ENCODE results near the gene SRP19. TPM values are rescaled to one million over a fixed set of nuclear protein-coding genes. Genes with fewer than 3 reads are reported as not detected.
"Not testable (repeated sequence)": the region's sequence is repeated elsewhere in the genome, so short reads cannot be mapped to it uniquely, and the experiment has no call there.

The SRP19 gene
- total RNA-seq, 2 experiments from 2014 or later = 45.6 to 47.0 TPM

- intact Hi-C loops (cut with micrococcal nuclease) = loop anchor here (10.0 kb wide), 1 partner anchor 82 kb away; no protein-coding TSS in a partner anchor
- no peak overlapping the region for H3K4me3 Mint-ChIP-seq
- no peak for TF ChIP-seq CTCF (IDR thresholded peaks at IDR 0.05)
- DNase-seq (no peak), ATAC-seq (no peak)
- H3K27me3 Mint-ChIP-seq = no peaks in the 10 kb centered on the region
- no peaks in the 10 kb centered on the region for H3K9me3 Mint-ChIP-seq
- H3K4me1 Mint-ChIP-seq (ENCODE audit: low read depth) = peaks cover 35% of the 10 kb centered on the region
- POLR2A ChIA-PET = interaction anchor here (0.8 to 1.5 kb wide), 2 partner anchors 30 to 38 kb away, joined by 3 read pairs; no protein-coding TSS in a partner anchor
- H3K36me3 Mint-ChIP-seq (ENCODE audit: low read depth) = peaks cover 41% of the 10 kb centered on the region
- H3K27ac Mint-ChIP-seq = no peak overlapping the region
- CTCF ChIA-PET = interaction anchor here (0.8 to 1.9 kb wide), 3 partner anchors 14 to 38 kb away, joined by 3 to 4 read pairs (median 4); no protein-coding TSS in a partner anchor
These were observed 22.1 kb downstream of the SRP19 start for GRCh38 chr5:112883192-112883591.

GRCh38 chr5:112885001-112885400 lies 23.9 kb downstream of the SRP19 start:
- TF ChIP-seq CTCF (IDR thresholded peaks at IDR 0.05) = no peak
- Mint-ChIP-seq H3K27me3 (no peaks in the 10 kb centered on the region), H3K9me3 (peaks cover 5% of the 10 kb centered on the region), H3K36me3 (ENCODE audit: low read depth) (peaks cover 44% of the 10 kb centered on the region), H3K4me3 (no peak overlapping the region), H3K4me1 (ENCODE audit: low read depth) (peaks cover 31% of the 10 kb centered on the region), H3K27ac (no peak overlapping the region)
- ATAC-seq (no peak), DNase-seq (no peak)
- intact Hi-C loops (cut with micrococcal nuclease) = loop anchor here (10.0 kb wide), 1 partner anchor 80 kb away; no protein-coding TSS in a partner anchor
- ChIA-PET CTCF (interaction anchor here (1.2 kb wide), 1 partner anchor 37 kb away, joined by 4 read pairs; the partner anchor contains the start of gene REEP5), POLR2A (interaction anchor here (0.9 to 1.4 kb wide), 3 partner anchors 11 to 36 kb away, joined by 3 to 5 read pairs (median 3); no protein-coding TSS in a partner anchor)

- Mint-ChIP-seq H3K27ac (peak overlapping the region; percentile 40), H3K27me3 (no peaks in the 10 kb centered on the region), H3K9me3 (peaks cover 5% of the 10 kb centered on the region), H3K4me3 (no peak overlapping the region), H3K36me3 (ENCODE audit: low read depth) (peaks cover 40% of the 10 kb centered on the region), H3K4me1 (ENCODE audit: low read depth) (peaks cover 22% of the 10 kb centered on the region)
- intact Hi-C loops (cut with micrococcal nuclease) = loop anchor here (10.0 kb wide), 1 partner anchor 78 kb away; no protein-coding TSS in a partner anchor
- ATAC-seq (peak; percentile 83), DNase-seq (peak; percentile 29)
- no peak for TF ChIP-seq CTCF (IDR thresholded peaks at IDR 0.05)
- ChIA-PET CTCF (interaction anchor here (1.4 to 2.1 kb wide), 2 partner anchors 8 to 17 kb away, joined by 4 to 5 read pairs; no protein-coding TSS in a partner anchor), POLR2A (no interaction called here)
These were observed 25.9 kb downstream of the SRP19 start for GRCh38 chr5:112886975-112887374.

GRCh38 chr5:112892066-112892465 lies 31.0 kb downstream of the SRP19 start:
- H3K27me3 Mint-ChIP-seq; H3K9me3 Mint-ChIP-seq; ATAC-seq; H3K27ac Mint-ChIP-seq; CTCF ChIA-PET; H3K4me3 Mint-ChIP-seq; intact Hi-C loops (cut with micrococcal nuclease); DNase-seq: not testable (repeated sequence)
- peaks cover 21% of the 10 kb centered on the region for H3K4me1 Mint-ChIP-seq (ENCODE audit: low read depth)
- peaks cover 35% of the 10 kb centered on the region for H3K36me3 Mint-ChIP-seq (ENCODE audit: low read depth)
- POLR2A ChIA-PET = interaction anchor here (0.9 to 1.0 kb wide), 2 partner anchors 12 to 29 kb away, joined by 3 to 4 read pairs; no protein-coding TSS in a partner anchor

GRCh38 chr5:112892776-112893175 lies 31.7 kb downstream of the SRP19 start:
- ChIA-PET CTCF (no interaction called here), POLR2A (no interaction called here)
- no peak overlapping the region for H3K27ac Mint-ChIP-seq
- no peak overlapping the region for H3K4me3 Mint-ChIP-seq
- H3K9me3 Mint-ChIP-seq = peaks cover 5% of the 10 kb centered on the region
- intact Hi-C loops (cut with micrococcal nuclease) = no loop called here
- no peak for ATAC-seq
- peaks cover 14% of the 10 kb centered on the region for H3K4me1 Mint-ChIP-seq (ENCODE audit: low read depth)
- DNase-seq = no peak
- TF ChIP-seq CTCF (IDR thresholded peaks at IDR 0.05) = no peak
- no peaks in the 10 kb centered on the region for H3K27me3 Mint-ChIP-seq
- H3K36me3 Mint-ChIP-seq (ENCODE audit: low read depth) = peaks cover 30% of the 10 kb centered on the region

All from activated CD8-positive, alpha-beta T cell treated with anti-CD3 and anti-CD28 coated beads for 36 hours (primary cell).